CD1c-positive myeloid dendritic cell (primary cell): ENCODE results near the gene BICC1.
A peak's percentile ranks its signal among the peaks of the same experiment; 100 is the strongest.
"Not testable (repeated sequence)": the region's sequence is repeated elsewhere in the genome, so short reads cannot be mapped to it uniquely, and the experiment has no call there.

ENCODE experiments used
- DNase-seq: peaks from one replicate; pipeline ENCODE4 v3.0.0-alpha.2; 2016; ENCODE audit errors: extremely low spot score

Gene BICC1

DNA sequence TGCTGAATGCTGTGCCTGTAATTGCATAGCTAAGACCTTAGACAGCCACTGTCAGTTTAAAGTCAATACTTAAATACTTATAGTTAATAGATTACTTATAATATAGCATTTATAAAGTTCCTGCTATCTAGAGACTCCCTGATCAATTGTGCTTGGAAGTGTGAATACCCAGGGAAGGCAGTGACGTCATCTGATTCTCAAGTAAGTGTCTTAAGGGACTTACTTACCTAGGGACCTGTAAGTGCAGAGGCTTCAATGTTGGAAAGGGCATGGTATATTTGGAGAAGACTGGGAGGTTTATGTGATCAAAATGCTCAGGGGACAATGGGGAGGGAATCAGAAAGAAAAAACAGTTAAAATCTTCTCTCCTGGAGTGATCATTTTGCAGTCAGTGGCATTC, 55.0 kb downstream of the BICC1 start:
- DNase-seq, result no peak

- no peak for DNase-seq
These were observed 55.8 kb downstream of the BICC1 start for GRCh38 chr10:58568428-58568935.

DNA sequence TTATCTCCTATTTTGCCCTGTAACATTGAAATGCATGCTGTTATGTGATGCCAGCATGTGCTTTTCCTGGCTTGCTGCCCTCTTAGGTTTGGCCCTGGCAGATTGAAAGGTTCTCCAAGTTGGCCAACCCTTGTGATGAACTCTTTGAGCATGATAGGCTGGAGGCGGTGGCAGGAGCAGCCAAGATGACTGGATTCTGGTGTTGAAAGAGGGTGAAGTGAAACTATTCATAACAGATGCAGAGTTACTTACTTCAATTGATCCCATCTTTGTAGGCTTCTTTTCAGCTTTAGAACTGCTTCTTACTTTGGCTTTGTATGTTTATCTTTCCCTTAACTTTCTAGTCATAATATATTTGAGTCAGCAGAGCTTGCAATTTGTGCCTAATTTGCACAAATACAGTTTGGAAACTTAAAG, 57.6 kb downstream of the BICC1 start:
- no peak for DNase-seq

DNA sequence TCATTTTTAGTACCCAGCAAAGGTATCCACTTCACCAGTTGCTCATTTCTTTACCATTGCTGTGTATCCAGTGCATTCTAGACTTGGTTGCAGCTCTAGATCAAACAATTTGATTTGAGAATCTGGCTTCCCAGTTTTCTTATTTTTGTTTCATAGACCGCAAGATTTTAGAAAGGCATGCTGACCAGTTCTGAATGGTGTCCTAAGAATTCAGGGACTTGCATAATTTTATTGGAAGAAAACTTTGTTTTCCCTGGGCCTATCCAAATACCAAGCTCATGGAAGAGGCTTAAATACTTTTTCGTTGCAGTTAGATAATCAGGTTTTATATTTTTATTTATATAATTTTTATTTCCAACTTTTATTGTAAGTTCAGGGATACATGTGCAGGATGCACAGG, 58.3 kb downstream of the BICC1 start:
- no peak for DNase-seq

GRCh38 chr10:58573144-58573543, 60.5 kb downstream of the BICC1 start:
- DNase-seq, result no peak

DNA sequence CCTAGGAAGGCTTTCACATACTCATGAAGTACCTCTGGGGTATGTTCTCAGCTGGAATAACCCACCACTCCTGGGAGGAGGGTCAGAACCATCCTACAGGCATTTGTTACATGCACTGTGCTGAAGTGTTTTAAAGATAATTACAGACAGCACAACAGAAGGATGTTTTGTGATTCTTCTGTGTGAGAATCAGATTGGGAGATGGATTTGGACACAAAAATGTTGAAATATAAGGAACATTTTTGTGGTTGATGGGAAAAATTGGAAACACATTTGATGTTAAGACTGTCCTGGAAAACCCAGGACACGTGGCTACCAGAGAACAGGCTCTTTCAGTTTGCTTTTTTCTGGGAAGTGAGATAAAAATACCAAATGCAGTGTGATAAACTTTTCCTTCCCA, 61.4 kb downstream of the BICC1 start:
- no peak for DNase-seq

DNA sequence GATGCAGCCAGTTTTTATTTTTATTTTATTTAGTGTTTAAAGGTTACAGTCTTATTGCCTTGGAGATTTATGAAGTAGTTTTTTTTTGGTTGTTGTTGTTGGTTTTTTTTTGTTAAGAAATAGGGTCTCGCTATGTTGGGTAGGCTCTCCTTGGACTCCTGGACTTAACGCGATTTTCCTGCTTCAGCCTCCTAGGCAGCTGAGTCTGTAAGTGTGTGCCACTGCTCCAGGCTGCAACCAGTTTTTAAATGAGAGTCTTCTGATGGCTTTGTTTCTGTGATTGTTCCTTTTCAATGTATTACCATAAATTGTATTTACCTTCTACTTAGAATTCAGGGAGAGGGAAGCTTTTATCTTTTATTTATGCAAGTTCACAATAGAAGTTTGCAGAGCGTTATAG, 62.8 kb downstream of the BICC1 start:
- no peak for DNase-seq

DNA sequence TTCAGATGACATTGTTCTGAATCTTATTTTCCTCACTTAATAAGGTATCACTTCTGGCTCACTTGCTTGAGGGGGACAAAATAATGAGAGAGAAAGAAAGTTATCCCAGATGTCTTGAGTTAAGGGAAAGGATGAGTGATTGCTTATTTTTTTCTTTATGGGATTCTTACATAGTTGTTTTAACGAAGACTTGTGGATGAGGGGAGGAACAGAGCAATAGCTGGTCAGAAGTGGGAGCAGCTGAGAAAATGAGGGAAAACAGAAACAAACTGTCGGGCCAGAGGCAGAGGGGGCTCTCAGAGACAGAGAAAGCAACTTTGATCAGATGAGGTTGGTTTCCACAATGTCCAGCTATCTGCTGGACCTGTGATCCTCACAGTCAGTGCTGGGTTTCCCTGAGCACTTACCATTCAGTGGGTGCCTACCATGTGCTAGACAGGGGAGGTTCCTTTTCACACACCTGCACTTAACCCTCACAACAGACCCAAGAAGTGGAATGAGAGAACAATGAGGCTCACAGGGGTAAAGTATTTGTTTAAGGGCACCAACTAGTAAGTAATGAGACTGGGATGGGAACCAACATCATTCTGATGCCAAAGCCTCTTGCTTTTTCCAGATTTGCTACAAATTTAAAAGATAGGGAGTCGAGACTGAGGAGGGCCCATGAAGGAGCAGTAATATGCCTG, 64.2 kb downstream of the BICC1 start:
- no peak for DNase-seq

- peak; percentile 50 for DNase-seq
These were observed 64.7 kb downstream of the BICC1 start for GRCh38 chr10:58577437-58577777.

GRCh38 chr10:58578366-58578765, 65.7 kb downstream of the BICC1 start:
- no peak for DNase-seq

DNA sequence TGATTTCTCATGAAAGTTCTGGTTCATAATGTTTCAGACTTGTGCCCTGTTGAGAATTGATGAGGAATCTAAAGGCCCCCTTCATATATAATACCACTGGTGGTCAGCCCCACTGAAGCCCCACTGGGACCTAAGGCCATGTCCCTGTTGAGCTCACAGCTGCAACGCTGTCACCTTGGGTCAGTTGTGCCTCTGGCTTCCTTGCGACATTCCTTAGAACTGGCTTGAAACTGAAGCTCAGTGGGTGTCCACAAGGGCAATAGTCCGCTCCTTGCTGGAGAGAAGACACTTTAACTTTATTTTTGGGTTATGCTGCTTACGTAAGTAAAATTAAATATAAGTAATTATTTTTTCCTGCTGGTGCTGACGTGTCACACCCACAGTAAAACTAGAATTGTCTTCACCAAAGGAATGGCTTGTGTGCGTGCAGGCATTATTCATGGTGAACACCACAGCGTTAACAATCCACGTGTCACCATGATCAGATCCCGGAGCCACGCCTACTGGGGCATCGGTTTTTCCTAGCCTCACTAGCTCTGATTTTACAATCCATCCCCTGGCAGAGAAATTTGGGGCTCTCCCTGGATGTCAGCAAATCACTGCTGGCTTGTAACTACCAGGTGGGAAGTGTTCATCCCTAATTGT, 66.5 kb downstream of the BICC1 start:
- DNase-seq, result no peak

GRCh38 chr10:58582045-58582444, 69.4 kb downstream of the BICC1 start:
- no peak for DNase-seq

DNA sequence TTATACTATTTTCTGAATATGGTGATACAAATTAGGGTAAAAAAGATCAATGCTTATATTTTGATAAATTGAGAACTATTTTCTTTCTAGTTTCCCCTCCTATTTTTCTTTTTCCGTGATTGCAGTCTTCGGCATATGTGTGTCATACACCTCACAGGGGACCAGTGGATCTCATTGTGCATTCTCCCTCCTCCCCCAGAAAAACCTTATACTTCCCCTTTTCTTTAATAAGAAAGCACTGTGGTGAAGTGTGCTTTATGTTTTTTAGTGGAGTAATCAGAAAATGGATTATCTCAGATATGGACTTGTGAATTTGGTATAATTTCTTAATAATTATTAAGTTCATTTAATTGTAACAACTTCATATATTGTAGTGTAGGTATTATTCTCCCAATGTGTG, 72.8 kb downstream of the BICC1 start:
- peak; percentile 24 for DNase-seq

GRCh38 chr10:58586282-58587245, 73.9 kb downstream of the BICC1 start:
- no peak for DNase-seq

GRCh38 chr10:58587676-58588075, 75.0 kb downstream of the BICC1 start:
- no peak for DNase-seq

- DNase-seq, result no peak
These were observed 76.1 kb downstream of the BICC1 start for GRCh38 chr10:58588673-58589265.

- DNase-seq, result peak; percentile 19
These were observed 77.6 kb downstream of the BICC1 start for GRCh38 chr10:58590152-58590840.

DNA sequence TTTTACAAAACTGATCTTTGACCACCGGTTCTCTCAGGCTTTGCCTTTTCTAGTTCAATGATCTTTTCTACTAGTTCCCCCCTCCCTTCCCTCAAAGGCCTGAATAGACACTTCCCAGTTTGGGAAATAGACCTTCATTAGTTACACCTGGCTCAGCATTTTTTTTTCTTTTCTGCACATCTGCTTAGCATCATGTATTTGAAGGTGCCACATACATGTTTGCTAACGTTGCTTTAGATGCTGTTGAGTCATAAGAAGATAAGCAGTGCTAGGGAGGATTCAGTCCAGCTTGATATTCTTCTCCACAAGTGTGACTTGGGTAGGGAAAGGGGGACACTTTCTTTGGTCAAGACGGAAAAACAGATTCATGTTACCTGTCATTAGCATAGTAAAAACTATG, 78.3 kb downstream of the BICC1 start:
- no peak for DNase-seq

DNA sequence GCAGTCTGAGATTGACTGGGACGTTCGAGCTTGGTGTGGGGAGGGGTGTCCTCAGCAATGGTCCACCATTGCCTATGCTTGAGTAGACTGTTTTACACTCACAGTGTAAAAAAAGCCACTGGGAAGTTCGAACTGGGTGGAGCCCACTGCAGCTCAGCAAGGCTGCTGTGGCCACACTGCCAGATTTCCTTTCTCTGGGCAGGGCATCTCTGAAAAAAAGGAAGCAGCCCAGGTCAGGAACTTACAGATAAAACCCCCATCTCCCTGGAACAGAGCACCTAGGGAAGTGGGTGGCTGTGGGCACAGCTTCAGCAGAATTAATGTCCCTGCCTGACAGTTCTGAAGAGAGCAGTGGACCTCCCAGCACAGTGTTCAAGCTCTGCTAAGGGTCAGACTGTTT, 80.3 kb downstream of the BICC1 start:
- peak; percentile 37 for DNase-seq

- not testable (repeated sequence) for DNase-seq
These were observed 84.5 kb downstream of the BICC1 start for GRCh38 chr10:58597211-58597610.

- no peak for DNase-seq
These were observed 87.4 kb downstream of the BICC1 start for GRCh38 chr10:58599927-58600553.
